Stimulated activated CD8-positive, alpha-beta memory T cell treated with anti-CD3 and anti-CD28 coated beads, Interleukin-7, amount 100 ng/mL, for 1 hour (primary cell): ENCODE measurements around the gene PXMP4.

Experiments
- DNase-seq, 2 donors: peaks; one replicate each; pipeline ENCODE4 v3.0.0-alpha.2; 2020; ENCODE audit warnings: low read depth in 2 of 2

The PXMP4 gene

GRCh38 chr20:33732166-33732970 lies 12.3 kb upstream of the PXMP4 start:
- DNase-seq = peak; percentile 65 to 67

DNA sequence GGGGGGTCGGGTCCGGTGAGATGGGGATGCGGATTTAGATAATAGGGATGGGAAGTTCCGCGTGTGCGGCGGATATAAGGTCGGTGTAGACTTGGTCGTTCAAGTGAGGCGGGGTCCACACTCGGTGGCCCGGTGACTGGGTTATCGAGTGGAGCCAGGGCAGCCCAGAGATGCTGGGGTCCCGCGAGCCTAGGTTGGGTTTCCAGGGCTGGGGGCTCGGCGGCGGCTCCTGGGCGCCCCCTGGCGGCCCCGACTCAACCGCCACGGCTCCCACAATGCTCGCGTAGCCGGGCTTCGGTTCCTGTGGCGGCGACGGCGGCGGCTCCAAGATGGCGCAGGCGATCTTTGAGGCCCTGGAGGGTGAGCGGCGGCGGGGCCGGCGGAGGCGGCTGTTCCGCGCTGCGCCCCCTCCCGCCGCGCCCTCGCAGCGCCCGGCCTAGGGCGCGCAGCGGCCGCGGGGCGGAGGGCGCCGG lies 11.6 kb upstream of the PXMP4 start, which contains the start of gene ZNF341:
Gene ZNF341 (plus strand): TSS at position 304 of the 473 bp plus-strand sequence. CDS start 26 bp downstream, at position 330.
- peak; percentile 74 to 75 for DNase-seq

DNA sequence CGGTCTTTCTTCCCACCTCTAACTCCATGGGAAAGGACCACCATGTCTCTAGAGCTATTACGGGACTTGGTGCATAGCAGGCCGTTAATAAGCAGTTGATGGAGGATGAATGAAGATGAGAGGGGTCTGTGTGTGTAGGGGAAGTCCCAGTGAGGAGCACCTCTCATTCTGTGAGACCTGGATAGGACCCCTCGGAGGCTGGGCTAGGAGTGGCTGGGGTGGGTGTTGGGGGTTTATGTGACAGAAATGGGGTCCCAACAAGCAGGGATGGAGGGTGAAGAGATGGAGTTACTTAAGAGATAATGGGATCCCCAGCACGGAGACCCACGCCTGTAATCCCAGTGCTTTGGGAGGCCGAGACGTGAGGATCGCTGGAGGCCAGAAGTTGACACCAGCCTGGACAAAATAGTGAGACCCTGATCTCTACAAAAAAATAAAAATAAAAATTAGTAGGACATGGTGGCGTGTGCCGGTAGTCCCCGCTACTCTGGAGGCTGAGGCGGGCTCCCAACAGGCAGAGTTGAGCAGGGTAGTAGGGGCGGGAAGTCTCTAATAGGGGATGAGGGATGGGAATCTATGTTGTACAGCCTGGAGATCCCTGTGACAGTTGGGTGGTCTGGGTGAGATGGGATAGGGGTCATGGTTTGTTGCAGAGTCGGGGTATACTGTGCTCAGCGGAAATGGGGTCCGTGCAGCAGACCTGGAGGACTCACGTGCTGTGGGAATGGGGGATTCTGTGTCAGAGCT lies 11.0 kb upstream of the PXMP4 start:
- DNase-seq = no peak

DNA sequence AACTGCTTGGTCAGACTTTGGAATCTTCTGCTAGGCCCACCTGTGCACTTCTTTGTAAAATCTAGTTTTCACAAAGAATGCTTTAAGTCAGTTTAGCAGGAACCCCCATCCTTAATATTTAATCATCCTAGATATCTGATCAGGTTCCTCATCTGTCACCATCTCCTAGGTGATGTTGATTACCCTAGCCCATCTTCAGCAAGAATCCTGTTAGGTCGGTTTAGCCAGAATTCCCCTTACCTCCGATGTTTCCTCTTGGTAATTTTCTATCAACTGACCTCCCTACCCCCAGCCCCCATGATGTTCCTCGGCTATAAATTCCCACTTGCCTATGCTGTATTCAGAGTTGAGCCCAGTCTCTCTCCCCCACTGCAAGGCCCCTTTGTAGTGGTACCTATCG lies 9.0 kb upstream of the PXMP4 start:
- no peak for DNase-seq

DNA sequence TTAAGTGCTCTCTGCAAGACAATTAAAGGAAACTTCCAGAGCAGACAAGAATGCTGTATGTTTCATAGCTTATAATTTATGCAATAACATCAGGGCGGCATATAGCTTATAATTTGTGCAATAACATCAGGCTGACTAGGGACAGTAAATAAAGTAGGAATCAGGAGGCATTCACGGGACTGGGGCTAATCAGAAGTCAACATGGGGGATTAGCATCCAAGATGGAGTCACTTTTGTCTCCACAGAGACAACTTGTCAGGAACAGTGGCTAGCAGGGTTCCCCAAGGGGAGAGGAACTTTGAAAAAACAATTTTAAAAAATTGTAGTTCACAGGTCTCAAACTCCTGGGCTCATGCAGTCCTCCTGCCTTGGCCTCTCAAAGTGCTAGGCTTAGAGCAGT lies 8.4 kb upstream of the PXMP4 start:
- DNase-seq = no peak

GRCh38 chr20:33727806-33728205 lies 7.7 kb upstream of the PXMP4 start:
- DNase-seq = no peak

GRCh38 chr20:33727115-33727479 lies 7.0 kb upstream of the PXMP4 start:
- DNase-seq = no peak

- DNase-seq = no peak
Measured at GRCh38 chr20:33725607-33726264, 5.6 kb upstream of the PXMP4 start.

DNA sequence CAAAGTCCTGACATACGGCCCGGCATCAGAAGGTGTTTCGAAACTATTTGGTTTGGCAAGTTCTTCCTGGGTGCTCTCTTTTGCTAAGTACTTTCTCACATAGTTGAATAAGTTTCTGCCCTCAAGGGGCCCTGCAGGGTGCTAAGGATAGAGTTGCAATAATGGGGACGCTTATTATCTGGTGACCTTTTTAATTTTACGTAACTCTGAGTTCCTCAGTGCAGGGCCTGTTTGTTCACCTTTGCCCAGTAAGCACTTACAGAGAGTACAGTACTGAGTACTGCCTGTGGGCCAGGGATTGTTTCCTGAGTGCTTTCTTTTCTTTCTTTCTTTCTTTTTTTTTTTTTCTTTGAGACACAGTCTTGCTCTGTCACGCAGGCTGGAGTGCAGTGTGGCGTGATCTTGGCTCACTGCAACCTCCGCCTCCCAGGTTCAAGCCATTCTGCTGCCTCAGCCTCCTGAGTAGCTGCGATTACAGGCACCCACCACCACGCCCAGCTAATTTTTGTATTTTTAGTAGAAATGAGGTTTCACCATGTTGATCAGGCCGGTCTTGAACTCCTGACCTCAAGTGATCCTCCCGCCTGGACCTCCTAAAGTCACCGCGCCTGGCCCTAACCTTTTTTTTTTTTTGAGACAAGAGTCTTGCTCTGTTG lies 4.5 kb upstream of the PXMP4 start:
- no peak for DNase-seq

GRCh38 chr20:33721391-33722140 lies 1.5 kb upstream of the PXMP4 start:
- no peak for DNase-seq

- no peak for DNase-seq
Measured at GRCh38 chr20:33719277-33719988, 677 bp downstream of the PXMP4 start.

DNA sequence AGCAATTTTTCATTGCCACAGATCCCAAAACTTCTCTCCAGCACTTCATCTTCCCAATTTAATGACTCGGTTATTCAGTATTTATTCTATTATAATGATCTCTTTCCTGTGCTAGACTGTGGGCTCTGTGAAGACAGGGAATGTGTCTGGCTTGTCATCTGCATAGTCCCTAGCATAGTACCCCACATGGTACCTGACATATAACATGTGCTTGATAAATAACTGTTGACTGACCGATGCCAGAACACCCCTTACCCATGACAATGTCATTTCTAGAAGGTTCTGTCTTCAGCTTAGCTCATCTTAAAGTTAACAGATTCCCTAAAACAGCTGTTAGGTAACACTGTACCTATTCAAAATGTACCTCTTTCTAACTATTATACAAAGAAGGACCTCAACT lies 3.6 kb downstream of the PXMP4 start:
- DNase-seq = no peak

DNA sequence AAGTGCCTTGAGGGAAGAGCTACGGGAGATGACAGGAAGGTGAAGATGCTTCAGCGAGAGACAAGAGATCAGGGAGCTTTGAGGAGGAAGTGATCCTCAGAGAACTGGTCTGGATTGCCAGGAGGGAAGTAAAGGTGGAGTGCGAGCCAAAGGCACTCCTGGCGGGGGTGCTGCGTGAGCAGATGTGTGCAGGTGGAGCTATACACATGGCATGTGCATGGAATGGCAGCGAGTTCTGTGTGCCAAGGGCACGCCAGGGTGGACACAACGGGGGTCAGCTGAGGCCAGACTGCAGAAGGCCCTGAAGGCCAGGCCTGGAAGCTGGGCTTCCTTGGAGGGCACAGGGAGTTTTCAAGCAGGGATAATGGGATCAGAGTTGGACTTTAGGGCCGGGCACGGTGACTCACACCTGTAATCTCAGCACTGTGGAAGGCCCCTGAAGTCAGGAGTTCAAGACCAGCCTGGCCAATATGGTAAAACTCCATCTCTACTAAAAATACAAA lies 6.2 kb downstream of the PXMP4 start:
- no peak for DNase-seq

DNA sequence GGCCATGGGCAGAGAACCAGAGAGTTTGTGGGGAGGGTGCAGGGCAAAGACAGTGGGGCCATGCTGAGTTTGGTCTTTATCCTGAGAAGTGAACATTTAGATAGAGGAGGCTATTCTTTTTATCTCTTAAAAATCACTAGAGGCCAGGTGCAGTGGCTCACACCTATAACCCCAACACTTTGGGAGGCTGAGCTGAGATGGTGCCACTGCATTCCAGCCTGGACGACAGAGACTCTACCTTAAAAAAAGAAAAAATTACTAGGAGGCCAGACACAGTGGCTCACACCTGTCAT lies 8.7 kb downstream of the PXMP4 start:
- no peak for DNase-seq

DNA sequence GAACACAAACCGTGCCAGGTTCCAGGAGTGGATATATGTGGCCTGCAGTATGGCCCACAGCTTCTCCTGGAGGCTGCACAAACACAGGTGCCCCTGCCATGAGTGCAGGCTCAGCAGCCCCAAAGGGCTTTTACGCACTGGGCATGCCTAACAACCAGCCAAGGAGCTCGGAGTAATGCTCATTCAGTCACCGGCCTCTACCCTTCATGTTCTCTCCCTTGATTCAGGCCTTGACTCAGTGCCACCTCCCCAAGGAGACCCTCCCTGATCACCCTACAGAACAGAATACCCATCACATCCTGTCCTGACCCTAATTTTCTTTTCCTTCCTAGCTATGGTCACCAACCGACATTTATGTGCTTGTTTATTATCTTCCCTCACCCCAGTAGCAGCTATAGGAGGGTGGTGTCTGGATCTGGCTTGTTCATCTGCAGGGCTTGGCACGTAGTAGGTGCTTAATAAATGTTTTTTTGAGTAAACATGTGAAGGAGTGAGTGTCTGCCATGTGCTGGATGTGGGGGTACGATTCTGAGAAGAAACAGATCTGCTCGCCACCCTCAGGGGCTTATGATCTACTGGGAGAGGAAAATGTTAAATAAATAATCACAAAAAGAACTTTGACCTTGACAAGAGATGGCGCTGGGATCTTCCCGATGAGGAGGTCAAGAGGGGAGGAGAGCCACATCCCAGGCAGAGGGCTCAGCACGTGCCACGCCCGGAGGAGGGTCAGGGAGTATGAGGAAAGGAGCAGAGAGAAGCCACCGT lies 9.2 kb downstream of the PXMP4 start:
- no peak for DNase-seq

DNA sequence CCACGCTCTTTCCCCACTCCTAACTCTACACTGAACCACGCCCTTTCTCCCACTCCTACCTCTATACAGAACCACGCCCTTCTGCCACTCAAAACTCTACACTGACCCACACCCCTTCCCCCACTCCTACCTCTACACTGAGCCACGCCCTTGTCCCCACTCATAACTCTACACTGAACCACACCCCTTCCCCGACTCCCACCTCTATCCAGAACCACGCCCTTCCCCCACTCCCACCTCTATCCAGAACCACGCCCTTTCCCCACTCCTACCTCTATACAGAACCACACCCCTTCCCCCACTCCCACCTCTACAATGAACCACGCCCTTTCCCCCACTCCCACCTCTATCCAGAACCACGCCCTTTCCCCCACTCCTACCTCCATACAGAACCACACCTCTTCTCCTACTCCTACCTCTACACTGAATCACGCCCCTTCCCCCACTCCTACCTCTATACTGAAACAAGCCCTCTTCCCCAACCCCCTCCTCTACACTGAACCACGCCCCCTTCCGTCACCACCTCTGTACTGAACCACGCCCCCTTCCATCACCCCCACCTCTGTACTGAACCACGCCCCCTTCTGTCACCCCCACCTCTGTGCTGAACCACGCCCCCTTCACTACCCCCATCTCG lies 10.1 kb downstream of the PXMP4 start:
- no peak for DNase-seq

DNA sequence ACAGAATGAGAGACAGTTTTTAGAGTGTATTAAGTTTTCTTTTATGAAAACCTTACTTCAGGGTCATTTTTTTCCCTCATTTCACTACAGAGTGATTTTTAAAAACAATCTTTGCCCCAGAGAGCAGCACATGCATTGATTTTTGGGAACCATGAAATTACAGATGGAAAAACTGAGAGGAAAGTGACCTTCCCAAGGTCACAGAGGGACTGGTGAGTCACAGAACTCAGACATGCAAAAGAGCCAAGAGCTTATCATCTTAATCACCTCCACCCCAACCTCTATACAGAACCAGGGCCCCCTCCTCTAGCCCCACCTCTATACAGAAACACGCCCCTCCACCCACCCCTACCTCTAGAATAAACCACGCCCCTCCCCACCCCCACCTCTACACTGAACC lies 10.7 kb downstream of the PXMP4 start:
- DNase-seq = no peak

DNA sequence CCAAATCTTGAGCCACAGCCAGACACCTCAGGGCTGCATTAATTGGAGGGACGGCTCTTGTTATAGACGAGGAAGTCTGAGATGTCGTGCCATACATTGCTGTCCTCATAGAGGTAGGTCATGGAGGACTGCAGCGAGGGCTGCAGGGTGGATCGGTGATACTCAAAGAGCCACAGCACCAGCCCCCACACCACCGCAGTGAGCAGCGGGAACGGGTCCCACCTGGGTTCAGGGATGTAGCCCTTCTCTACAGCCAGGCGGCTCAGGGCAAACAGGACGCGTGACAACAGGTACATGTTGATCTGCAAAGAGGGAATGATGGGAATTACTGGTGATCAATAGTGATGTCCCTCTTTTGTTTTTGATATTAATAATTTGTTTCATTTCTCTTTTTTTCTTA lies 12.4 kb downstream of the PXMP4 start:
- no peak for DNase-seq

DNA sequence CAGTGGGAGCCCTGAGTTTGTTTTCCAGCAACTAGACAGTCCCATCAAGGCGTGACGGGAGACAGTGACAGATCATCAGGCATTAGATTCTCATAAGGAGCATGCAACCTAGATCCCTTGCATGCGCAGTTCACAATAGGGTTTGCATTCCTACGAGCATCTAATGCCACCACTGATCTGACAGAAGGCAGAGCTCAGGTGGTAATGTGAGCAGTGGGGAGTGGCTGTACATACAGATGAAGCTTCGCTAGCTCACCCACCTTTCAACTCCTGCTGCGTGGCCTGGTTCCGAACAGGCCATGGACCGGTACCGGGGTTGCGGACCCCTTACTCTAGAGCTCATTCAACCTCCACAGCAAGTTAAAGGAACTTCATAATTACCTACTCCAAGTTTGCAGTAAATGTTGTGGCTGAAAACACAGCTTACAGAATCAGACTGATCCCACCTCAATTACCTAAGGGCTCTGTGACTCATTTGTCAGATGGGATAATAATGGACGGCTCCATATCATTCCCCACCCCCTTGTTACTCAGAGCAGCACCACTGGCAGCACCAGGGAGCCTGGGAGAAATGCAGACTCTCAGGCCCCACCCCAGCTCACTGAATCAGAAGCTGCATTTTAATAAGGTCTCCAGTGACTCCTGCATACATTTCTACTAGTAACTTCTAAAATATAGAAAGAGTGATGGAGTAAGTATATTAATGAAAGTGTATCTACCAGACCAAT lies 15.7 kb downstream of the PXMP4 start:
- DNase-seq = no peak
